Activated CD4-positive, alpha-beta T cell treated with anti-CD3 and anti-CD28 coated beads for 36 hours (primary cell): Measurements from ENCODE around the gene GPR17. TPM values are rescaled to one million over a fixed set of nuclear protein-coding genes. Genes with fewer than 3 reads are reported as not detected.

Source experiments
- ATAC-seq: fragments of 200-7000 bp; cut with Tn5 transposase; one replicate; pipeline ENCODE4 v1.10.0; 2021; ENCODE audit warnings: mild to moderate bottlenecking, moderate library complexity
- CTCF ChIA-PET: fragments of 350-600 bp; sonication (Branson Sonifier 250); formaldehyde crosslinking; loops from one replicate; lab custom pipeline; 2021; ENCODE audit warnings: antibody characterized with exemption; lab: Charles Lee
- POLR2A ChIA-PET: fragments of 350-600 bp; sonication (Branson Sonifier 250); formaldehyde crosslinking; loops from one replicate; lab custom pipeline; 2021; ENCODE audit warnings: antibody characterized with exemption, inconsistent platforms; lab: Charles Lee
- DNase-seq: peaks from one replicate; pipeline ENCODE4 v3.0.0-alpha.2; 2020
- H3K27ac Mint-ChIP-seq: one replicate; pipeline ENCODE4 v1.8.0; 2021; ENCODE audit warnings: mixed read lengths
- H3K27me3 Mint-ChIP-seq: one replicate; pipeline ENCODE4 v1.8.0; 2021; ENCODE audit warnings: mixed read lengths
- H3K36me3 Mint-ChIP-seq: one replicate; pipeline ENCODE4 v1.8.0; 2021; ENCODE audit warnings: low read depth, mixed read lengths
- H3K4me1 Mint-ChIP-seq: one replicate; pipeline ENCODE4 v1.8.0; 2021; ENCODE audit warnings: mixed read lengths
- H3K4me3 Mint-ChIP-seq: one replicate; pipeline ENCODE4 v1.8.0; 2021; ENCODE audit warnings: mild to moderate bottlenecking, moderate library complexity, mixed read lengths
- H3K9me3 Mint-ChIP-seq: one replicate; pipeline ENCODE4 v1.8.0; 2021; ENCODE audit warnings: low read depth, mixed read lengths
- intact Hi-C, 2 experiments: fragments of 100-400 bp; cut with DNase I in 1 of 2; cut with micrococcal nuclease in 1 of 2; formaldehyde crosslinking; loops; one replicate each; pipeline versions ENCODE4 v1.14.2 to v1.15.1; 2022 to 2024; cut with DNase I, micrococcal nuclease
- total RNA-seq, 2 experiments: library from RNA; stranded (reverse); gene quantifications; one replicate each; pipeline ENCODE4 v1.2.3, GENCODE V29; 2021

Gene GPR17
- total RNA-seq, 2 experiments from 2014 or later: not detected

GRCh38 chr2:127685410-127686080, 39.6 kb downstream of the GPR17 start:
- Mint-ChIP-seq H3K9me3 (no peaks in the 10 kb centered on the region), H3K36me3 (no peaks in the 10 kb centered on the region), H3K27ac (no peak overlapping the region), H3K4me1 (peaks cover 2% of the 10 kb centered on the region), H3K4me3 (no peak overlapping the region), H3K27me3 (peaks cover 2% of the 10 kb centered on the region)
- DNase-seq (no peak), ATAC-seq (no peak)
- intact Hi-C loops: no loop called here
- CTCF ChIA-PET: no interaction called here
- POLR2A ChIA-PET: no interaction called here

- Mint-ChIP-seq H3K4me3 (no peak overlapping the region), H3K36me3 (no peaks in the 10 kb centered on the region), H3K27me3 (no peaks in the 10 kb centered on the region), H3K4me1 (no peaks in the 10 kb centered on the region), H3K27ac (no peak overlapping the region), H3K9me3 (peaks cover 12% of the 10 kb centered on the region)
- ATAC-seq: no peak
- no peak for DNase-seq
- intact Hi-C loops: no loop called here
- ChIA-PET CTCF (no interaction called here), POLR2A (no interaction called here)
Observed at GRCh38 chr2:127688405-127688804, 42.5 kb downstream of the GPR17 start.

- ChIA-PET POLR2A (no interaction called here), CTCF (no interaction called here)
- intact Hi-C loops: no loop called here
- H3K27me3 Mint-ChIP-seq: no peaks in the 10 kb centered on the region
- no peak for ATAC-seq
- H3K27ac Mint-ChIP-seq: no peak overlapping the region
- no peaks in the 10 kb centered on the region for H3K4me1 Mint-ChIP-seq
- no peak overlapping the region for H3K4me3 Mint-ChIP-seq
- DNase-seq: no peak
- no peaks in the 10 kb centered on the region for H3K36me3 Mint-ChIP-seq
- H3K9me3 Mint-ChIP-seq: peaks cover 12% of the 10 kb centered on the region
Observed at GRCh38 chr2:127690696-127691095, 44.7 kb downstream of the GPR17 start.

- no peaks in the 10 kb centered on the region for H3K4me1 Mint-ChIP-seq
- no peak overlapping the region for H3K4me3 Mint-ChIP-seq
- CTCF ChIA-PET: interaction anchor here (1.4 kb wide), 1 partner anchor 9 kb away, joined by 4 read pairs; no protein-coding TSS in a partner anchor
- DNase-seq (no peak), ATAC-seq (no peak)
- H3K27ac Mint-ChIP-seq: no peak overlapping the region
- H3K36me3 Mint-ChIP-seq: no peaks in the 10 kb centered on the region
- H3K27me3 Mint-ChIP-seq: no peaks in the 10 kb centered on the region
- intact Hi-C loops: no loop called here
- H3K9me3 Mint-ChIP-seq: peaks cover 12% of the 10 kb centered on the region
- POLR2A ChIA-PET: no interaction called here
Observed at GRCh38 chr2:127694986-127695385, 49.0 kb downstream of the GPR17 start.

GRCh38 chr2:127695491-127696472, 49.8 kb downstream of the GPR17 start:
- peaks cover 12% of the 10 kb centered on the region for H3K9me3 Mint-ChIP-seq
- intact Hi-C loops: no loop called here
- H3K4me1 Mint-ChIP-seq: peaks cover 6% of the 10 kb centered on the region
- H3K4me3 Mint-ChIP-seq: no peak overlapping the region
- ChIA-PET POLR2A (no interaction called here), CTCF (interaction anchor here (0.6 kb wide), 1 partner anchor 116 kb away, joined by 4 read pairs; no protein-coding TSS in a partner anchor)
- H3K27ac Mint-ChIP-seq: no peak overlapping the region
- H3K27me3 Mint-ChIP-seq: no peaks in the 10 kb centered on the region
- DNase-seq: peak; percentile 54
- no peaks in the 10 kb centered on the region for H3K36me3 Mint-ChIP-seq
- peak; percentile 63 for ATAC-seq

- ATAC-seq (no peak), DNase-seq (no peak)
- Mint-ChIP-seq H3K27me3 (no peaks in the 10 kb centered on the region), H3K4me1 (peaks cover 11% of the 10 kb centered on the region), H3K36me3 (peaks cover 5% of the 10 kb centered on the region), H3K27ac (no peak overlapping the region), H3K4me3 (no peak overlapping the region), H3K9me3 (no peaks in the 10 kb centered on the region)
- intact Hi-C loops: no loop called here
- POLR2A ChIA-PET: no interaction called here
- CTCF ChIA-PET: interaction anchor here (0.7 kb wide), 2 partner anchors 47 to 113 kb away, joined by 3 read pairs; no protein-coding TSS in a partner anchor
Observed at GRCh38 chr2:127697482-127698180, 51.7 kb downstream of the GPR17 start.

GRCh38 chr2:127698553-127699355, 52.8 kb downstream of the GPR17 start:
- Mint-ChIP-seq H3K27ac (no peak overlapping the region), H3K27me3 (no peaks in the 10 kb centered on the region), H3K4me1 (peaks cover 19% of the 10 kb centered on the region), H3K36me3 (peaks cover 13% of the 10 kb centered on the region), H3K4me3 (no peak overlapping the region), H3K9me3 (no peaks in the 10 kb centered on the region)
- CTCF ChIA-PET: interaction anchor here (0.7 kb wide), 1 partner anchor 48 kb away, joined by 3 read pairs; no protein-coding TSS in a partner anchor
- intact Hi-C loops: no loop called here
- no peak for DNase-seq
- ATAC-seq: no peak
- POLR2A ChIA-PET: no interaction called here

- Mint-ChIP-seq H3K36me3 (peaks cover 27% of the 10 kb centered on the region), H3K4me1 (peaks cover 34% of the 10 kb centered on the region), H3K27me3 (no peaks in the 10 kb centered on the region), H3K9me3 (no peaks in the 10 kb centered on the region), H3K4me3 (peak overlapping the region; percentile 88), H3K27ac (peak overlapping the region; percentile 95)
- CTCF ChIA-PET: interaction anchor here (1.6 to 1.8 kb wide), 2 partner anchors 109 to 111 kb away, joined by 4 to 5 read pairs; no protein-coding TSS in a partner anchor
- POLR2A ChIA-PET: no interaction called here
- DNase-seq: peak; percentile 47
- peak; percentile 5 for ATAC-seq
- intact Hi-C loops: loop anchor here (1.0 to 5.0 kb wide), 9 partner anchors 53 to 392 kb away; partner anchors contain the start of genes GPR17 (in 1 of the 2), MAP3K2 (in 1 of the 2), UGGT1 (in 1 of the 2) and WDR33 (in 1 of the 2)
Observed at GRCh38 chr2:127700527-127701192, 54.7 kb downstream of the GPR17 start.

- Mint-ChIP-seq H3K4me1 (peaks cover 34% of the 10 kb centered on the region), H3K4me3 (peak within 1 kb of the TSS; percentile 88), H3K27ac (peak within 1 kb of the TSS; percentile 95), H3K9me3 (no peaks in the 10 kb centered on the region), H3K27me3 (no peaks in the 10 kb centered on the region), H3K36me3 (peaks cover 28% of the 10 kb centered on the region)
- ChIA-PET CTCF (interaction anchor here (1.6 to 1.8 kb wide), 2 partner anchors 110 to 111 kb away, joined by 4 to 5 read pairs; no protein-coding TSS in a partner anchor), POLR2A (interaction anchor here (1.5 kb wide), 1 partner anchor 156 kb away, joined by 4 read pairs; no protein-coding TSS in a partner anchor)
- intact Hi-C loops: loop anchor here (1.0 to 5.0 kb wide), 9 partner anchors 54 to 391 kb away; partner anchors contain the start of genes GPR17 (in 1 of the 2), MAP3K2 (in 1 of the 2), UGGT1 (in 1 of the 2) and WDR33 (in 1 of the 2)
- ATAC-seq: peak; percentile 87
- DNase-seq: peak; percentile 95
Observed at GRCh38 chr2:127701193-127701650, 55.3 kb downstream of the GPR17 start, which contains the start of gene SFT2D3. Gene SFT2D3, plus strand, starts transcription at chr2:127701497. Its CDS starts 32 bp downstream, at chr2:127701529.
